Gastroesophageal sphincter (tissue), 3 donors: ENCODE measurements around the gene ASAH2B.
"Not testable (repeated sequence)": the region's sequence is repeated elsewhere in the genome, so short reads cannot be mapped to it uniquely, and the experiment has no call there.

Experiments used
- CTCF ChIP-seq, 4 experiments: fragments of 200-600 bp in 2 of 4; fragments of 450-650 bp in 2 of 4; sonication (generic) in 1 of 4; IDR thresholded peaks; one replicate each; pipeline ENCODE4 v1.5.1; 2017 to 2019; ENCODE audit warnings: antibody characterized with exemption in 4 of 4, mild to moderate bottlenecking in 2 of 4, moderate library complexity in 2 of 4
- POLR2A ChIP-seq, 2 donors: fragments of 450-650 bp; IDR thresholded peaks; one replicate each; pipeline ENCODE4 v1.6.1; 2017; ENCODE audit warnings: antibody characterized with exemption in 2 of 2, mild to moderate bottlenecking in 2 of 2, moderate library complexity in 1 of 2

- TF ChIP-seq CTCF, POLR2A (IDR thresholded peaks at IDR 0.05): not testable (repeated sequence)
These were observed 634 bp upstream of the ASAH2B start for GRCh38 chr10:50738987-50739617.
